NCI-H1694 (cell line): ENCODE data around the gene CAMK2D.

ENCODE experiments used
- DNase-seq: peaks from one replicate; lab custom pipeline; 2025; lab: John Stamatoyannopoulos, UW

Gene CAMK2D

GRCh38 chr4:113604955-113605354 lies 156.6 kb downstream of the CAMK2D start:
- DNase-seq: no peak

GRCh38 chr4:113603911-113604310 lies 157.6 kb downstream of the CAMK2D start:
- no peak for DNase-seq

- DNase-seq: no peak
Measured at GRCh38 chr4:113602646-113603228, 158.8 kb downstream of the CAMK2D start.

GRCh38 chr4:113601636-113602035 lies 159.9 kb downstream of the CAMK2D start:
- no peak for DNase-seq

GRCh38 chr4:113596396-113596795 lies 165.1 kb downstream of the CAMK2D start:
- no peak for DNase-seq

GRCh38 chr4:113594231-113594556 lies 167.3 kb downstream of the CAMK2D start:
- DNase-seq: no peak

GRCh38 chr4:113593400-113594230 lies 167.9 kb downstream of the CAMK2D start:
- no peak for DNase-seq

GRCh38 chr4:113591982-113592381 lies 169.6 kb downstream of the CAMK2D start:
- DNase-seq: no peak

GRCh38 chr4:113588895-113589668 lies 172.5 kb downstream of the CAMK2D start:
- no peak for DNase-seq

GRCh38 chr4:113587640-113588275 lies 173.8 kb downstream of the CAMK2D start:
- no peak for DNase-seq

GRCh38 chr4:113587156-113587555 lies 174.4 kb downstream of the CAMK2D start:
- no peak for DNase-seq

GRCh38 chr4:113586072-113586471 lies 175.5 kb downstream of the CAMK2D start:
- no peak for DNase-seq

- DNase-seq: no peak
Measured at GRCh38 chr4:113584407-113585150, 177.0 kb downstream of the CAMK2D start.

GRCh38 chr4:113582737-113583136 lies 178.8 kb downstream of the CAMK2D start:
- DNase-seq: no peak

GRCh38 chr4:113579360-113579759 lies 182.2 kb downstream of the CAMK2D start:
- DNase-seq: no peak

- DNase-seq: no peak
Measured at GRCh38 chr4:113576947-113577678, 184.4 kb downstream of the CAMK2D start.

- no peak for DNase-seq
Measured at GRCh38 chr4:113575401-113575800, 186.1 kb downstream of the CAMK2D start.

GRCh38 chr4:113574636-113575103 lies 186.9 kb downstream of the CAMK2D start:
- peak; percentile 53 for DNase-seq

GRCh38 chr4:113572620-113573019 lies 188.9 kb downstream of the CAMK2D start:
- no peak for DNase-seq

- DNase-seq: no peak
Measured at GRCh38 chr4:113566015-113566795, 195.3 kb downstream of the CAMK2D start.
